Measurements from ENCODE around the gene POC1A.

The POC1A gene

DNA sequence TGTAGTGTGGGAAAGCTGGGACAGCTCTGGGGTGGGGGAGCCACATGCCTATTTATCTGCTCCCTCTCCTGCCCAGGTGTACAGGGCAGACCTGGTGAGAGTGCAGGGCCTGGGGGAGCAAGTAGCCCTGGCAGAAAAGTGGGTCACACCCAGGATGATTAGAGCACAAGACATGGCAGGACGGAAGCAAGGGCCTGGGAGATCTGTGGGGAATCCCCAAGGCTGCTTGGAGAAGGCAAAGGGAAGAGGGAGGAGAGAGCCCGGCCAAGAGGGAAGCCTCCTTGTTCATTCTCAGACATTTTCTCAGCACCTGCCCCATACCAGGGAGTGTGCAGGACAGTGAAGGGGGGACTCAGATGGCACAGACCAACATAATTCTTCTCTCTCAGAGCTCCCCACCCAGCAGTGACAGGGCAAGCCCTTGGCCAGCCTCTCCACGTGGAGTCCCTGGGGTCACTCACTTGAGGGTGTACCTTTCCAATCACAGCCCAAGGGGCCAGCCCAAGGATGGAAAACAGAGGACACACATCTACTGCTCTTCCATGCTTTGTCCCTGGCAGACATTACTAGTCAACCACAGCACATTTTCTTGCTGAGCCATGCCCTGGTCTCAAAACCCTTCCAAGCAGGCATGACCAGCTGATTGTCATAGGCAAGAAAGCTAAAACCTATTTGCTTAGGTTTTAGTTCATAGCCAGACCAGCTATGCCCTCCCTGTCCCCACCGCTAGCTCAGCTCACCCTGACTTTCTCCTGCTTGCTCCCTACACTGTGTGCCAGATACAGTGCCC is 92.9 kb downstream of the POC1A start:
- no peak for DNase-seq
- TF ChIP-seq, protein P1, sequence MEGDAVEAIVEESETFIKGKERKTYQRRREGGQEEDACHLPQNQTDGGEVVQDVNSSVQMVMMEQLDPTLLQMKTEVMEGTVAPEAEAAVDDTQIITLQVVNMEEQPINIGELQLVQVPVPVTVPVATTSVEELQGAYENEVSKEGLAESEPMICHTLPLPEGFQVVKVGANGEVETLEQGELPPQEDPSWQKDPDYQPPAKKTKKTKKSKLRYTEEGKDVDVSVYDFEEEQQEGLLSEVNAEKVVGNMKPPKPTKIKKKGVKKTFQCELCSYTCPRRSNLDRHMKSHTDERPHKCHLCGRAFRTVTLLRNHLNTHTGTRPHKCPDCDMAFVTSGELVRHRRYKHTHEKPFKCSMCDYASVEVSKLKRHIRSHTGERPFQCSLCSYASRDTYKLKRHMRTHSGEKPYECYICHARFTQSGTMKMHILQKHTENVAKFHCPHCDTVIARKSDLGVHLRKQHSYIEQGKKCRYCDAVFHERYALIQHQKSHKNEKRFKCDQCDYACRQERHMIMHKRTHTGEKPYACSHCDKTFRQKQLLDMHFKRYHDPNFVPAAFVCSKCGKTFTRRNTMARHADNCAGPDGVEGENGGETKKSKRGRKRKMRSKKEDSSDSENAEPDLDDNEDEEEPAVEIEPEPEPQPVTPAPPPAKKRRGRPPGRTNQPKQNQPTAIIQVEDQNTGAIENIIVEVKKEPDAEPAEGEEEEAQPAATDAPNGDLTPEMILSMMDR (IDR thresholded peaks at IDR 0.05; ENCODE audit: low read depth, low read length), result no peak
- no peaks in the 10 kb centered on the region for H3K27me3 ChIP-seq (ENCODE audit: insufficient read depth, low read depth, severe bottlenecking)
- H3K27ac ChIP-seq, result no peak overlapping the region
- no peaks in the 10 kb centered on the region for H3K9me3 ChIP-seq (ENCODE audit: severe bottlenecking)
- no peaks in the 10 kb centered on the region for H3K36me3 ChIP-seq
- H3K4me3 ChIP-seq (ENCODE audit: low read depth, low read length), result no peak overlapping the region

DNA sequence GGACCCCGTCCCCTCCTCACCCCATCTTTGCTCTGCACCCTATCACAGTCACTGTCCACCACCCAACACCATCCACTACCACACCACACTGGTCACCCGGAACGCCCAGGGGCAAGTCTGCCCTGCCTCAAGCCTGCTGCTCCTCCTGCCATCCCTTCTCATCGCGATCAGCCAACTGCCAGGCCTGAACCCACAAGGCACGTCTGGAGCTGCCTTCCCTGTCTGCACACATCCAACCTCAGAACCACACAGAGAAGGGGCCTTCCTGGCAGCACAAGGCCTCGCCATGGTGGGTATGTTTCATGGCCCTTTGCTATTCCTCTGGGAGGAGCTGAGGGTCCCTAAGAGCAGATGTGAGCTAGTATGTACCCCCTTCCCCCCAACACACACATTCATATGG is 94.4 kb downstream of the POC1A start:
- Histone ChIP-seq H3K27ac (no peak overlapping the region), H3K36me3 (no peaks in the 10 kb centered on the region), H3K27me3 (ENCODE audit: insufficient read depth, low read depth, severe bottlenecking) (no peaks in the 10 kb centered on the region), H3K9me3 (ENCODE audit: severe bottlenecking) (no peaks in the 10 kb centered on the region), H3K4me3 (ENCODE audit: low read depth, low read length) (no peak overlapping the region)
- no peak for DNase-seq
- TF ChIP-seq, protein P1 (IDR thresholded peaks at IDR 0.05; ENCODE audit: low read depth, low read length), result no peak

DNA sequence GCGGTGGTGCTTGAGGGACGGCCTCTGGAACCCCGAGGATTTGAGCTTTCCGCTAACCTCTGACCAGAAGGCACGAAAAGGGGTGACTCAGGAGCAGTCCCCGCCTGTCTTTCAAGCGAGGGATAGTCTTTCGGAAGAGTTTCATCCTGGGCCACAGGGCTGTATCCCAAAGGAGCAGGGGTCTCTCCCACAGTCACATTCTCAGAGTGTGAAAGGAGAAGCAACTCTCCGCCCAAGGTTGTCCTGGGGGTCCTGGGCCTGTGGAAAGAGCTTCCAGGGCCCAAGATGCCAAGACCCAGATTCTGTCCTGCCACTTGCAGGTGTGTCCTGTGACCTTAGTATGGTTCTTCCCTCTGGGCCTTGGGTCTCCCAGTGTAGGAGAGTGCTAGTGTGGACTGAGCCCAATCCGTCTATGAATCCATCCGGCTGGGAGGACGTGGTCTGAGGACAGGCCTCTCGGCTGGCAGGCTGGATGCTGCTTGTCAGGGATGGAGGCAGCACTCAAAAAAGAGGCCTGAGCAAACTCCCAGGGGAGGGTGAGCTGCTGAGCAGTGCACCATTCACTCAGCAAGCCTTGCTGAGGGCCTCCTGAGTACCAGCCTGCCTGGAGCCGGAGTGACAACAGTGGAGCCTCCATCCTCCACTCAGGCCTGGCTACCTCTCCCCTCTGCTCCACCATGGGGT is 96.3 kb downstream of the POC1A start:
- Histone ChIP-seq H3K36me3 (peaks cover 17% of the 10 kb centered on the region), H3K27ac (peak overlapping the region; percentile 77), H3K27me3 (ENCODE audit: insufficient read depth, low read depth, severe bottlenecking) (no peaks in the 10 kb centered on the region), H3K9me3 (ENCODE audit: severe bottlenecking) (no peaks in the 10 kb centered on the region), H3K4me3 (ENCODE audit: low read depth, low read length) (peak overlapping the region; percentile 33)
- no peak for DNase-seq
- TF ChIP-seq, protein P1 (IDR thresholded peaks at IDR 0.05; ENCODE audit: low read depth, low read length), result no peak

DNA sequence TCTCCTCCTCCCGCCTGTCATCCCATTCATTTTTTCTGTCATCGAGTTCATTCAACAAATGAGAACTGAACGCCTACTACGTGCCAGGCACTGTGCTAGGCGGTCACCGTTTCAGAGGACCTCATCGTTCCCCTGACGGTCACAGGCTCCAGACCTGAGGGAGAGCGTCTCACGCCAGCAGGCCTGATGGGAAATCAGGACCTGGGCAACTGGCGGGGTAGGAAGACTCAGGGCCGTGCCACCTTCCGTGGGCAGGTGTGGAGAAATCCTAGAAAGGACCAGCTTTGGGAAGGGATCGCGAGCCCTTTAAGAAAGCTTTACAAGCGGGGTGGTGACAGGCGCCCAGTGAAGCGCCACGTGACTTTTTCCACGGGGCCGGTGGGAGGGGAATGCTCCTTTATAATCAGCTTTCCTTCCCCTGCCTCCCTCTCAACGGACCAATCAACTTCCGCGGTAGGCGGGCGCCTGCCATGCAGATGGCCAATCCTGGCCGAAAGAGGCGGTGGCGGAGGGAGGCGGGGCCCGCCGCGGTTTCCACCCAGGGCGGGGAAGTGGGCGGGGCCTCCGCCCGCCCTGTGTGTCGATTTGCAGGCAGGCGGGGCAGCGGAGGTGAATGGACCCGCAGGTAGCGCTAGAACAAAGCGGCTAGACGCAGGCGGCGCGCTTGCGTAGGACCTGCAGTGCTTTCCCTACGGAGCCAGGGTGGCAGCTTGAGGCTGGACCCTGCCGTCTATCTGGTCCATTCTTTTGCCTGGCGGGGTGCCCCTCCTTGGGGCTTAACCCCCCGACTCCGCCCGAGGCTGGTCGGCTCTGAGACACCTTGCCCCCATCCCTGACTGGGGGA is 97.0 kb downstream of the POC1A start:
- peak overlapping the region; percentile 73 for H3K4me3 ChIP-seq (ENCODE audit: low read depth, low read length)
- TF ChIP-seq, protein P1 (IDR thresholded peaks at IDR 0.05; ENCODE audit: low read depth, low read length), result 0 out of 2 replicates have a peak, but pooled peaks have one; percentile 16
- no peaks in the 10 kb centered on the region for H3K27me3 ChIP-seq (ENCODE audit: insufficient read depth, low read depth, severe bottlenecking)
- DNase-seq, result peak; percentile 99
- H3K36me3 ChIP-seq, result peaks cover 24% of the 10 kb centered on the region
- H3K27ac ChIP-seq, result peak overlapping the region; percentile 77
- H3K9me3 ChIP-seq (ENCODE audit: severe bottlenecking), result no peaks in the 10 kb centered on the region

DNA sequence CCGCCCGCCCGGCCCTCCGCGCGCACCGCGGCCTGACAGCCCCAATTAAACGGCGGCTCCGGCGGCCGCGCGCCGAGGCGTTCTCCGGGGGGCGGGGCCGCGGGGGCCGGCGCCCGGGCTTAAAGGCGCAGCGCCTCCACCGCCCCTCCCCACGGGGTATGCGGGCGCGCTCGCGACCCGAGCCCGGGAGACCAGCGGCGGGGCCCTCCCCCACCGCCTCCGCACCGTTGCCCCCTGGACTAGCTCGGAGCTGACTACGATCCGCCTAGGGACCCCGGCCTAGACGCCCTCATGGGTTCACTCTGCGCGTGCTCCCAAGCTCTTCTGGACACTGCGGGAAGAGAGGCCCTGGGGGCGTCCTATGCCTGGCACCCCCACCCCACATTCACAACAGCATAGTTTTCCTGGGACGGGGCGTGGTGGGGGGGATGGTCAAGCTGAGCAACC is 97.7 kb downstream of the POC1A start, which contains the start of gene DUSP7:
TSS of gene DUSP7 (minus strand) at position 51 of the 447 bp plus-strand sequence. CDS start 205 bp downstream, outside the sequence.
- Histone ChIP-seq H3K27ac (peak within 1 kb of the TSS; percentile 77), H3K36me3 (peaks cover 31% of the 10 kb centered on the region), H3K4me3 (ENCODE audit: low read depth, low read length) (peak within 1 kb of the TSS; percentile 73), H3K27me3 (ENCODE audit: insufficient read depth, low read depth, severe bottlenecking) (no peaks in the 10 kb centered on the region), H3K9me3 (ENCODE audit: severe bottlenecking) (no peaks in the 10 kb centered on the region)
- peak; percentile 65 for DNase-seq
- TF ChIP-seq, protein P1 (IDR thresholded peaks at IDR 0.05; ENCODE audit: low read depth, low read length), result no peak

Measured in WERI-Rb-1 (cell line).